Skeletal muscle tissue (tissue), 2 donors: ENCODE data around the gene PXK. TPM values are rescaled to one million over a fixed set of nuclear protein-coding genes. Genes with fewer than 3 reads are reported as not detected.

ENCODE experiments used
- small RNA-seq: library from RNA; depleted of rRNA; stranded (forward); fragments of <200 nt; gene quantifications from one replicate; pipeline ENCODE3, GENCODE V24; 2014
- total RNA-seq: library from RNA; depleted of rRNA; stranded (reverse); fragments of >200 nt; gene quantifications from one replicate; pipeline ENCODE4 v1.2.3, GENCODE V29; 2014

Gene PXK
- total RNA-seq, 1 donor from 2014 or later = 16.2 TPM

Small RNA genes lying within 50 kb of the gene (small RNA-seq; reads per million reads assigned to genes)
- not detected for gene AC098479.1

Other genes with a start within 250 kb of the PXK start
- 1.0 TPM for gene DNASE1L3, start 121.9 kb upstream of the PXK start, total RNA-seq
- 5.2 TPM for gene ABHD6, start 95.1 kb upstream of the PXK start, total RNA-seq
- 20.4 TPM for gene RPP14, start 26.6 kb upstream of the PXK start, total RNA-seq
- gene HTD2, start 26.4 kb upstream of the PXK start, total RNA-seq = 5.7 TPM
- gene PDHB, start 100.9 kb downstream of the PXK start, total RNA-seq = 75.7 TPM
- gene KCTD6, start 159.2 kb downstream of the PXK start, total RNA-seq = 9.9 TPM
- 14.6 TPM for gene ACOX2, start 204.3 kb downstream of the PXK start, total RNA-seq
- under 0.01 TPM for gene FAM107A, start 244.5 kb downstream of the PXK start, total RNA-seq